HG03196 (cell line): ENCODE measurements around the gene PDXK.
"Not testable (repeated sequence)": the region's sequence is repeated elsewhere in the genome, so short reads cannot be mapped to it uniquely, and the experiment has no call there.

ENCODE experiments used
- ATAC-seq: cut with Tn5 transposase; IDR thresholded peaks from one replicate; pipeline ENCODE4 v1.9.1; 2021; ENCODE audit not compliant: unreplicated experiment

PDXK gene

DNA sequence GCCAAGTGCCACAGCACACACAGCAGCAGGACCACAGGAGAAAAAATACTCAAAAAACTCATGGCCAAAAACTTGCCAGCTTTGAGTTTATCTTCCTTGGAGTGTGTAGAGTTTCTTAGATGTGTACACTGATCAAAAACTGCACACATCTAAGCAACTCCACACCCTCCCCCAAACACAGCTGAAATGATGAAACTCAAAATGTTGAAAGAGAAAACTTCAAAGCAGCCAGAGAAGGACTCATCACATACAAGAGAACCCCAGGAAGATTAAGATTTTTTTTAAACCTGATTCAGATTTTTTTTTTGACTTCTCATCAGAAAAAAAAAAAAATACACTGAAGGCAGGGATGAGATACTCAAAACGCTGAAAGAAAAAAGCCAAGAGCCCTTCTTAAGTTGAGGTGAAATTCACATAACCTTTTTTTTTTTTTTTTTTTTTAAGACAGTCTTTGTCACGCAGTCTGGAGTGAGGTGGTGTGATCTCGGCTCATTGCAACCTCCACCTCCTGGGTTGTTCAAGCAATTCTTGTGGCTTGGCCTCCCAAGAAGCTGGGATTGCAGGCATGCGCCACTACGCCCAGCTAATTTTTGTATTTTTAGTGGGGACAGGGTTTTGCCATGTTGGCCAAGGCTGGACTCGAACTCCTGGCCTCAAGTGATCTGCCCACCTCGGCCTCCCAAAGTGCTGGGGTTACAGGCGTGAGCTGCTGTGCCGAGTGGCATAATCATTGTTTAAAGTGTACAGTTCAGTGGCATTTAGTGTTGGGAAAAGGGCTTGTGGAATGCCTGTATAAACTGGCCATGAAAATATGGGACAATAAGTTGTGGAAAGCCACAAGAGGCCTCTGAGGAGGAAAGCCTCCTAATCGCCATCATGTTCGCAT, 20.9 kb upstream of the PDXK start:
- no peak for ATAC-seq

DNA sequence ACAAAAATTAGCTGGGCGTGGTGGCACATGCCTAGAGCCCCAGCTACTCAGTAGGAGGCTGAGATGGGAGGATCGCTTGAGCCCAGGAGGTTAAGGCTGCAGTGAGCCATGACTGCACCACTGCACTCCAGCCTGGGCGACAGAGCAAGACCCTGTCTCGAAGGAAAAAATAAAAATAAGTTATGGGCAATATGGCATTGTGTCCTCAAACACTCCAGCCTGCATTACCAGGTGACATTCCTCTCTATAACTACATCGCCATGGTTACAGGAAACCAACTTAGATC, 19.5 kb upstream of the PDXK start:
- ATAC-seq: not testable (repeated sequence)

DNA sequence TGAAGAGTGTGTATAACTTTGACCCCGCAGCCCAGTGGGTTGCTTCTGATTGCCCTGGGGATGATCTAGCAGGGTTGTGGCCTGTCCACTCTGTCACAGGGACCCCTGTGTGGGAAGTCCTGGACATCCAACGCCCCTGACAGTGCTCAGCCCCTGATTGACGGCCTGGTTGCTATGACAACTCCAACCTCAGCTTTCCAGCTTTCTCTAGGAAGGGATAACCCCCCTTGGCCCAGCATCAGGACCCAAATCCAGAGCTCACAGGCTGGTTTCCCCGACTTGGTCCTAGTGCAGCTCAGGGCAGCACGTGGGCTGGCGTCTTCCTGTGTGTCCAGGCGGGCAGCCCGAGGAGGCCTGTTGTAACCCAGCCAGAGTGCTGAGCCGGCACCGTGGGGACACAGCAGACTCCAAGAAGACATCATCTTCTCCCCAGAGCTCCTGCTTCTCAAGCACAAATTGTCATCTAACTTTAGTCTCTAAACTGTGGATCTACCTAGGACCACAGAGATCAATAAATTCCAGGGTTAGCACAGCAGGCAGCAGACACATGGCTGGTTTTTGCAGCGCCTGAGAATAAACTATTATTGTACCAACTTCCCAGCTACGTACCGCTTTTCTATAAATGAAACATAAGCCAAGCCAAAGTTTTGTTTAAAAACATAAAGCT, 18.9 kb upstream of the PDXK start:
- ATAC-seq: no peak

DNA sequence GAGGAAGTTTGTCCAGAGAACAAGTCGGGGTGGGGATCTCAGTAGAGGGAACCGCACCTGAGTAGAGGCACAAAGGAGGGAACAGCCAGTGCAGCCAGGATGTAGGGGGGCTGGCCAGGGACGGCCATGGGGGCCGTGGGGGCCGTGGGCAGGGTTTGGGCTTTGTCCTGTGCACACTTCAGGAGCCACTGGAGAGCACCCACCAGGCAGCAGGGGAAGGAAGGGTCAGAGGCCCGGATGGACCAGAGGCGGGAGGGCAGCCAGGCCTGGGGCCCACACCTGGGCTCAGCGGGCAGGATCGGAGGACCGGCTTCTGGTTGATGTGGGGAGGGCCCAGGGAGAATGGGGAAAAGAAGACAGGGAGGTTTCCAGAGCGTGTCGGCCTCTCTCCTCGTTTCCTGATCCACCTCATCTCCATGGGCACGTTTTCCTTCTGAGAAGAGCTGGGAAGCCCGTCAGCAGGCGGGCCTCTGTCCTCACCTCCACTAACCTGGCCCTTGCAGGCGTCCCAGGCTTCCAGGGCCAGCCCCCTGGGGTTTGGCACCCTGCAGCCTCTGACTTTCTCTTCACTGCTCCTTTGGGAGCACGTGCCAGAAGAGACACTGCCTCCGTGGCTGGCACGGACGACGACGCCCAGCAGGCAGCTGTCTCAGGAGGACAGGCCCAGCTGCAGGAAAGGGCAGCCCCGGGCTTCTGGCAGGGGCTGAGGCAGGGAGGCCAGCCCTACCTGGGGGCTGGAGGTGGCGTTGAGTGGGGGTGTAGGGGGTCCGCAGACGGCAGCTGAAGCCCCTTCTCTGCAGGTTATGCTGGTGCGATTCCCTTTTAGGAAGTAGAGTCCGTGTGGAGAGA, 16.8 kb upstream of the PDXK start:
- no peak for ATAC-seq

- no peak for ATAC-seq
These were observed 16.2 kb upstream of the PDXK start for GRCh38 chr21:43702785-43703034.

GRCh38 chr21:43703035-43703880, 15.7 kb upstream of the PDXK start:
- ATAC-seq: no peak

DNA sequence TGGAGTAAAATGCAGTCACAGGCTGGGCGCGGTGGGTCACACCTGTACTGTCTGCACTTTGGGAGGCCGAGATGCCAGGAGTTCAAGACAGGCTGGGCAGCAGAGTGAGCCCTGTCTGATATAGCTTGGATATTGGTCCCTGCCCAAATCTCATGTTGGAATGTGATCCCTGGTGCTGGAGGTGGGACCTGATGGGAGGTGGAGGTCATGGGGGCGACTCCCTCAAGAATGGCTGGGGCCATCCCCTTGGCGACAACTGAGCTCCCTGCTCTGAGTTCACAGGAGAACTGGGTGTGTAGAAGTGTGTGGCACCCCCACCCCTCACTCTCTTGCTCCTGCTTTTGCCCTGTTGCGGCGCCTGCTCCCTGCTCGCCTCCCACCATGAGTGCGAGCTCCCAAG, 11.5 kb upstream of the PDXK start:
- no peak for ATAC-seq

DNA sequence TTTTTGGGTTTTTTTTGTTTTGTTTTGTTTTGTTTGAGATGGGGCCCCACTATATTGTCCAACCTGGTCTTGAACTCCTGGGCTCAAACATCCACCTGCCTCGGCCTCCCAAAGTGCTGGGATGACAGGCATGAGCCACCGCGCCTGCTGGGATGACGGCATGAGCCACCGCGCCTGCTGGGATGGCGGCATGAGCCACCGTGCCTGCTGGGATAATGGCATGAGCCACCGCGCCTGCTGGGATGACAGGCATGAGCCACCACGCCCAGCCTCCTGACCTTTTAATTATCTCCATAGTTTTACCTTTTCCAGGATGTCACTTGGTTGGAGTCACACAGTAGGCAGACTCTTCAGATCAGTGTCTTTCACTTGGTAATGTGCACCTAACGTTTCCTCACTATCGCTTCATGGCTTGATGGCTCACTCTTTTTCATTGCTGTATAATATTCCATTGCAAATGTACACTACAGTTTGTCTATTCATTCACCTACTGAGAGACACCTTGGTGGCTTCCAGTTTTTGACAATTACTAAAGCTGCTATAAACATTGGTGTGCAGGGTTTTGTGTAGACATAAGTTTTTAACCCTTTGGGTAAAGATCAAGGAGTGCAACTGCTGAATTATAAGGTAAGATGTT, 10.1 kb upstream of the PDXK start:
- no peak for ATAC-seq

- ATAC-seq: no peak
These were observed 6.5 kb upstream of the PDXK start for GRCh38 chr21:43712268-43712942.

- ATAC-seq: not testable (repeated sequence)
These were observed 5.8 kb upstream of the PDXK start for GRCh38 chr21:43713123-43713522.

DNA sequence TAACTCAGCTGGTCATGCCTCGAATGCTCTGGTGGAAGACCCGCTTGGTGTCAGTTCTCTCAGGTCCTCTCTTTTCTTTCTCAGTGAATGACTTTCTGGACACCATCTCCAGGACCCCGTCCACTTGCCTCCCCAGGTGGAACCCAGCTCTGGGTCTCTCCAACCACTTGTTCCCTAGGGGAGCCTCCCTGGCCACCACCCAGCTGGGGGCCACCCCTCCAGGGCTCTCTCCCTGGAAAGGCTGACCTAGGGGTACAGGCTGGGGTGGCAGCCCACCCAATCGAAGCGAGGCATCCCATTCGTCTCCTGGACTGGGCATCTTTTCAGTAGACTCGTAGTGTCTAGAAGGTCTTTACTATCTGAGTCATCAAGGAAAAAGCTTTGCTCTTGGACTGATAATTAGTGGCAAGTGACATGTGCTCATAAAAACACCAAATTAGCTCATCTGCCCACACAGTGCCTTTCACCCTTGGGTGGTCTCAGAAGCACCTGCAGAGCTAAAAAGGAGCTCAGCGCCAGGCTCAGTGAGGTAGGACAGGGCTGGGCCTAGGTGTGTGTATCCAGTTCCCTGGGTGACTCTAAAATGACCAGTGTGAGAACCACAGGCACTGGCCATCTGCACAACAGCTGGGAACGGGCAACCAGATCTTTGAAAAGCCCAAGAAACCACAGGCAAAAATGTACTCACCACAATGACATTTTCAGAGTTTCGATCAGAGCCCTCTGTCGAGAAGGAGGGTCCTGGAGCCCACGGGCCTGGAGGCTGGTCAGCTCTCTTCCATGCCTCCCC, 2.4 kb upstream of the PDXK start:
- ATAC-seq: peak; percentile 30

DNA sequence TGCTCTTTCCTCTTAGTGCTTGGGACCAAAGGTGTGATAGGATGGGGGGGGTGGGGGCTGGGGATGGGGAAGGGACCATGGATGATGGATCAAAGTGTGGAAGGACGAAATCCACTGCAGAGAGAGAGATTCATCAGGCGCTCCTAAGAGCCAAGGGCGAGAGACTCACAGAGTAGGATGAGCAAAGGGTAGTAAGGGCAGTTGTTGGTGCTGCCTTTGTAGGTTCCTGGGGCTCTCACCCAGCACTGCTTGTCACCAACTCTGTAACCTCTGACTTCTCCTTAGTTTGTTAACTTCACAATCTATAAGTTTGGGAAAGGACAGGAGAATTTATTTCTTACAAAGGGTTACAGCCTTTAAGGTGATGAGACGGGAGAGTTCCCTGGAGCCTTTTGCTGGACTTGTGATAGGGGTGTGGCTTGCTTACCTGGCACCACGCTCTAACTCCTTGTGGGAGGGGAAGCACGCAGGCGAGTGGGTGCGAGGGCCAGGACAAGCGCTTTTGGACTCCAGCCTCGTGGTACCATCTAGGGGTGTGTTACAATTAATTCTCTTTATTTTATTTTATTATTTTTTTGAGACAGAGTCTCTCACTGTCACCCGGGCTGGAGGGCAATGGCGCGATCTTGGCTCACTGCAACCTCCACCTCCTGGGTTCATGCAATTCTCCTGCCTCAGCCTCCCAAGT, 1.6 kb upstream of the PDXK start:
- no peak for ATAC-seq

GRCh38 chr21:43717967-43718871, 710 bp upstream of the PDXK start:
- no peak for ATAC-seq

DNA sequence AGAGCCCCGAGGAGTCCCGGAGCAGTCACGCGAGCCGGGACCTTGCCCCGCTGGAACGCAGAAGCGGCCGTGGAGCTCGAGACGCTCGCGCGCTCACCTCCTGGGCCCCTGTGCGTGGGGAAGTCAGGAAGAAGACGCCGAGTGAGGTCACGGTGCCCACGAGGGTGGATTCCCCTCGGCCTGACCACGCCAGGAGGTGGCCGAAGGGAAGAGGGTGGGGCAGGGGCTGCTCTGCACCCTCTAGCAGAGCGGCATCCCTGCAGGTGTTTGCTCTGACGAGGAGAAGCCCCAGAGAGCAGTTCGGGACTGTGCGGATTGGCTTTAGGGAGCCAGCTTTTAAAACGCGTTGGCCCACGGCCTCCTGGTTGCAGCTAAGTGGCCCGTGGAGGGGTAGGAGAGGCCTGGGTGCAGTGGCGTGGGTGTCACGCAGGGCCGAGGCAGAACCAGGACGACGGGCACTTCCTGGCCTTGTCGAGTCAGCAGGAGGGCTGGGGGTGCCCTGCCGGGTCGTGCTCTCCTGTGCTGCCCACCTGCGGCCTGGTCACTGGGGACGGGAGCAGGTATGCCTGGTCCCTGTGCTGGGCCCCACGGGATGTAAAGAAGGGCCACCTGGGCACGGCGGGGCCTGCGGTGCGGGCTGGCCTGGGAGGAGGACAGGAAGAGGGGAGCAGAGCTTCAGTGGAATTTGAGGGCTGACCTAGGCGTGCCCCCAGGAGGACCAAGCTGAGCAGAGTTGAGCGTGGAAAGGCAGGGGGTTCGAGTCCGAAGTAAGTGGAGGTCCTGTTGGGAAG, 1.0 kb downstream of the PDXK start:
- ATAC-seq: no peak

GRCh38 chr21:43720539-43721166, 1.7 kb downstream of the PDXK start:
- ATAC-seq: no peak

DNA sequence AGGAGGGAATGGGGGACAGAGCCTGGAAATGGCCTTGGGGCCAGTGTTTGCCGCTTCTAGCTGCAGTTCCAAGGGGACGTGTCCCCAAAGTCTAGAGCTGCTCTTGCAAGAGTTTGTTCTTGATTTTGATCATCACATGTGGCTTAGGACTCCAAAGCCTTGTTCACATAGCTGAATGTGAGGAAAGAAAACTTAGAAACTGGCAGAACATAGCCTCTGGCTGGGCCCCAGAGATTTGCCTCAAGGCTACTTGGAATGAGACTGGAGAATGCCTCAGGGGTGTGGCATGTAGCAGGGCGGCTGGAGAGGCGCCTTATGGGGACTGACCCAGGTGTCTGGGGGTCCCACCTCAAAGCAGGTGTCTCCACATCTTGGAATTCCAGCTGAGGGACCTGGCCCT, 2.3 kb downstream of the PDXK start:
- ATAC-seq: no peak
